OCI-M2 (cell line): ENCODE measurements around the gene PPP2R1B.

Experiments
- DNase-seq: peaks from one replicate; lab custom pipeline; 2025; ENCODE audit not compliant: unreplicated experiment; lab: John Stamatoyannopoulos, UW

PPP2R1B gene

GRCh38 chr11:111765984-111766833 is at the start of gene PPP2R1B:
TSS of gene PPP2R1B (minus strand) at chr11:111766389. CDS start at chr11:111766361, 28 bp downstream.
- peak; percentile 45 for DNase-seq

- no peak for DNase-seq
Observed at GRCh38 chr11:111815489-111815888, 49.3 kb upstream of the PPP2R1B start.

GRCh38 chr11:111814557-111815320 is 48.5 kb upstream of the PPP2R1B start:
- DNase-seq: no peak

GRCh38 chr11:111814106-111814505 is 47.9 kb upstream of the PPP2R1B start:
- no peak for DNase-seq

GRCh38 chr11:111812211-111812610 is 46.0 kb upstream of the PPP2R1B start:
- DNase-seq: no peak

- no peak for DNase-seq
Observed at GRCh38 chr11:111811445-111811844, 45.3 kb upstream of the PPP2R1B start.

GRCh38 chr11:111808834-111809233 is 42.6 kb upstream of the PPP2R1B start:
- no peak for DNase-seq

- no peak for DNase-seq
Observed at GRCh38 chr11:111808063-111808588, 41.9 kb upstream of the PPP2R1B start.

GRCh38 chr11:111807076-111807475 is 40.9 kb upstream of the PPP2R1B start:
- DNase-seq: no peak

GRCh38 chr11:111801135-111801534 is 34.9 kb upstream of the PPP2R1B start:
- DNase-seq: no peak

- DNase-seq: no peak
Observed at GRCh38 chr11:111798279-111798678, 32.1 kb upstream of the PPP2R1B start.

GRCh38 chr11:111797145-111797581 is 31.0 kb upstream of the PPP2R1B start:
- DNase-seq: no peak

- DNase-seq: no peak
Observed at GRCh38 chr11:111796696-111797095, 30.5 kb upstream of the PPP2R1B start.

- no peak for DNase-seq
Observed at GRCh38 chr11:111795334-111795985, 29.3 kb upstream of the PPP2R1B start.

- DNase-seq: no peak
Observed at GRCh38 chr11:111793863-111794262, 27.7 kb upstream of the PPP2R1B start.

- DNase-seq: no peak
Observed at GRCh38 chr11:111792955-111793500, 26.8 kb upstream of the PPP2R1B start.

GRCh38 chr11:111792314-111792713 is 26.1 kb upstream of the PPP2R1B start:
- DNase-seq: no peak

GRCh38 chr11:111788464-111788863 is 22.3 kb upstream of the PPP2R1B start:
- no peak for DNase-seq

- no peak for DNase-seq
Observed at GRCh38 chr11:111788051-111788450, 21.9 kb upstream of the PPP2R1B start.

GRCh38 chr11:111785886-111786412 is 19.8 kb upstream of the PPP2R1B start:
- DNase-seq: no peak

GRCh38 chr11:111785076-111785475 is 18.9 kb upstream of the PPP2R1B start:
- no peak for DNase-seq
